Astrocyte (in vitro differentiated cells and primary cell): ENCODE results near the gene DLL1. TPM values are rescaled to one million over a fixed set of nuclear protein-coding genes. Genes with fewer than 3 reads are reported as not detected.

Experiments
- DNase-seq: peaks from one replicate; pipeline ENCODE4 v3.0.0-alpha.2; 2010; ENCODE audit warnings: low read depth
- FAIRE-seq: peaks from 2 replicates; lab custom pipeline; 2011; peaks lifted over from hg19 to GRCh38; lab: Jason Lieb, UNC
- H2AFZ ChIP-seq: 2 replicates; pipeline ENCODE4 v1.6.0; 2012; ENCODE audit warnings: low read depth, low read length, inconsistent platforms
- H3K27ac ChIP-seq: 2 replicates; pipeline ENCODE4 v1.5.1; 2011; ENCODE audit warnings: low read depth, low read length, inconsistent platforms
- H3K27me3 ChIP-seq: 2 replicates; pipeline ENCODE4 v1.6.0; 2011; ENCODE audit warnings: low read length, inconsistent platforms; ENCODE audit not compliant: insufficient read depth
- H3K36me3 ChIP-seq: 2 replicates; pipeline ENCODE4 v1.5.1; 2011; ENCODE audit warnings: low read length, inconsistent platforms; ENCODE audit not compliant: insufficient read depth
- H3K4me1 ChIP-seq: 2 replicates; pipeline ENCODE4 v1.5.1; 2011; ENCODE audit warnings: low read length, inconsistent platforms; ENCODE audit not compliant: insufficient read depth
- H3K4me2 ChIP-seq: 2 replicates; pipeline ENCODE4 v1.6.0; 2012; ENCODE audit warnings: low read length, inconsistent platforms
- H3K4me3 ChIP-seq: 2 replicates; pipeline ENCODE4 v1.5.1; 2011; ENCODE audit warnings: low read depth, mild to moderate bottlenecking, low read length, inconsistent platforms; ENCODE audit not compliant: insufficient read depth
- H3K79me2 ChIP-seq: 2 replicates; pipeline ENCODE4 v1.6.0; 2012; ENCODE audit warnings: mild to moderate bottlenecking, low read length, inconsistent platforms; ENCODE audit not compliant: insufficient read depth
- H3K9ac ChIP-seq: 2 replicates; pipeline ENCODE4 v1.6.0; 2012; ENCODE audit warnings: mild to moderate bottlenecking, low read length, inconsistent platforms
- H3K9me3 ChIP-seq: 2 replicates; pipeline ENCODE4 v1.5.1; 2012; ENCODE audit warnings: low read depth, mild to moderate bottlenecking, low read length, inconsistent platforms; ENCODE audit not compliant: insufficient read depth
- H4K20me1 ChIP-seq: 2 replicates; pipeline ENCODE4 v1.6.0; 2012; ENCODE audit warnings: low read length, inconsistent platforms; ENCODE audit not compliant: insufficient read depth
- H3K27ac Mint-ChIP-seq: one replicate; pipeline ENCODE4 v1.8.0; 2021; ENCODE audit warnings: mild to moderate bottlenecking, mixed read lengths; ENCODE audit not compliant: unreplicated experiment
- H3K27me3 Mint-ChIP-seq: one replicate; pipeline ENCODE4 v1.8.0; 2021; ENCODE audit warnings: low read depth, mixed read lengths; ENCODE audit not compliant: unreplicated experiment
- H3K36me3 Mint-ChIP-seq: one replicate; pipeline ENCODE4 v1.8.0; 2021; ENCODE audit warnings: low read depth, mixed read lengths; ENCODE audit not compliant: unreplicated experiment
- H3K4me1 Mint-ChIP-seq: one replicate; pipeline ENCODE4 v1.8.0; 2021; ENCODE audit warnings: low read depth, mixed read lengths; ENCODE audit not compliant: unreplicated experiment
- H3K4me3 Mint-ChIP-seq: one replicate; pipeline ENCODE4 v1.8.0; 2021; ENCODE audit warnings: mild to moderate bottlenecking, moderate library complexity, mixed read lengths; ENCODE audit not compliant: unreplicated experiment
- H3K9me3 Mint-ChIP-seq: one replicate; pipeline ENCODE4 v1.8.0; 2021; ENCODE audit warnings: mild to moderate bottlenecking, mixed read lengths; ENCODE audit not compliant: unreplicated experiment
- CTCF ChIP-seq: IDR thresholded peaks from 2 replicates; pipeline ENCODE4 v1.5.1; 2011; ENCODE audit warnings: low read depth, mild to moderate bottlenecking, inconsistent platforms, low read length, moderate library complexity; ENCODE audit not compliant: insufficient read depth
- EZH2 ChIP-seq: IDR thresholded peaks from 2 replicates; pipeline ENCODE4 v1.6.1; 2012; ENCODE audit warnings: mild to moderate bottlenecking, low read length, inconsistent platforms; ENCODE audit not compliant: insufficient read depth
- total RNA-seq: library from RNA; stranded (reverse); gene quantifications from 2 replicates; pipeline ENCODE4 v1.2.1, GENCODE V29; 2021

The DLL1 gene
- total RNA-seq, 1 donor from 2014 or later: 1.6 TPM

GRCh38 chr6:170248111-170248805 lies 42.6 kb downstream of the DLL1 start:
- H3K36me3 ChIP-seq: no peaks in the 10 kb centered on the region
- Mint-ChIP-seq H3K4me1 (peaks cover 11% of the 10 kb centered on the region), H3K27ac (no peak overlapping the region), H3K36me3 (no peaks in the 10 kb centered on the region), H3K27me3 (peaks cover 39% of the 10 kb centered on the region), H3K9me3 (no peaks in the 10 kb centered on the region), H3K4me3 (no peak overlapping the region)
- peaks cover 4% of the 10 kb centered on the region for H3K27me3 ChIP-seq
- H3K4me1 ChIP-seq: no peaks in the 10 kb centered on the region
- FAIRE-seq: no peak
- H3K27ac ChIP-seq: no peak overlapping the region
- H3K9ac ChIP-seq: no peak overlapping the region
- DNase-seq: no peak
- TF ChIP-seq CTCF (no peak), EZH2 (no peak)
- no peaks in the 10 kb centered on the region for H3K79me2 ChIP-seq
- H3K4me3 ChIP-seq: no peak overlapping the region
- no peaks in the 10 kb centered on the region for H4K20me1 ChIP-seq
- no peak overlapping the region for H3K4me2 ChIP-seq
- H2AFZ ChIP-seq: no peak overlapping the region
- H3K9me3 ChIP-seq: no peaks in the 10 kb centered on the region

GRCh38 chr6:170247178-170247701 lies 43.6 kb downstream of the DLL1 start:
- Histone ChIP-seq H3K27ac (no peak overlapping the region), H3K4me2 (no peak overlapping the region), H3K9me3 (no peaks in the 10 kb centered on the region), H4K20me1 (no peaks in the 10 kb centered on the region), H3K36me3 (no peaks in the 10 kb centered on the region), H2AFZ (no peak overlapping the region), H3K4me3 (no peak overlapping the region), H3K27me3 (peaks cover 4% of the 10 kb centered on the region), H3K4me1 (no peaks in the 10 kb centered on the region), H3K79me2 (no peaks in the 10 kb centered on the region), H3K9ac (no peak overlapping the region)
- FAIRE-seq: no peak
- Mint-ChIP-seq H3K4me3 (no peak overlapping the region), H3K4me1 (peaks cover 11% of the 10 kb centered on the region), H3K27ac (no peak overlapping the region), H3K27me3 (peaks cover 38% of the 10 kb centered on the region), H3K9me3 (no peaks in the 10 kb centered on the region), H3K36me3 (no peaks in the 10 kb centered on the region)
- no peak for DNase-seq
- TF ChIP-seq CTCF: no peak
- no peak for TF ChIP-seq EZH2

- no peak overlapping the region for H2AFZ ChIP-seq
- no peaks in the 10 kb centered on the region for H3K36me3 ChIP-seq
- peaks cover 30% of the 10 kb centered on the region for H3K27me3 Mint-ChIP-seq
- H3K4me2 ChIP-seq: no peak overlapping the region
- H3K79me2 ChIP-seq: no peaks in the 10 kb centered on the region
- peaks cover 7% of the 10 kb centered on the region for H3K4me1 Mint-ChIP-seq
- H3K27ac ChIP-seq: no peak overlapping the region
- no peak for TF ChIP-seq CTCF
- TF ChIP-seq EZH2: no peak
- no peak overlapping the region for H3K27ac Mint-ChIP-seq
- H3K9me3 Mint-ChIP-seq: no peaks in the 10 kb centered on the region
- H3K4me3 ChIP-seq: no peak overlapping the region
- no peaks in the 10 kb centered on the region for H3K36me3 Mint-ChIP-seq
- DNase-seq: no peak
- no peak for FAIRE-seq
- H3K4me3 Mint-ChIP-seq: no peak overlapping the region
- no peaks in the 10 kb centered on the region for H3K4me1 ChIP-seq
- no peak overlapping the region for H3K9ac ChIP-seq
- H4K20me1 ChIP-seq: no peaks in the 10 kb centered on the region
- no peaks in the 10 kb centered on the region for H3K9me3 ChIP-seq
- H3K27me3 ChIP-seq: peaks cover 4% of the 10 kb centered on the region
These were observed 45.3 kb downstream of the DLL1 start for GRCh38 chr6:170245475-170245992.
